Transverse colon (tissue), 4 donors: ENCODE measurements around the gene PDE3B.

ENCODE experiments used
- CTCF ChIP-seq, 5 experiments: fragments of 200-600 bp in 3 of 5; fragments of 450-650 bp in 2 of 5; sonication (generic) in 3 of 5; IDR thresholded peaks; 1 replicate in 2 of 5; 2 replicates in 3 of 5; pipeline ENCODE4 v1.5.1; 2016 to 2017; ENCODE audit warnings: antibody characterized with exemption in 5 of 5, inconsistent platforms in 3 of 5, mild to moderate bottlenecking in 2 of 5, moderate library complexity in 1 of 5
- POLR2A ChIP-seq: fragments of 450-650 bp; IDR thresholded peaks from one replicate; pipeline ENCODE4 v1.6.1; 2016; ENCODE audit warnings: antibody characterized with exemption, mild to moderate bottlenecking, moderate library complexity
- POLR2AphosphoS5 ChIP-seq, 3 donors: sonication (generic); formaldehyde crosslinking; IDR thresholded peaks; one replicate each; pipeline ENCODE4 v1.6.1; 2016; ENCODE audit warnings: antibody characterized with exemption in 3 of 3

GRCh38 chr11:14673824-14674405 is 30.3 kb downstream of the PDE3B start:
- TF ChIP-seq CTCF (IDR thresholded peaks at IDR 0.05): no peak
- no peak for TF ChIP-seq POLR2AphosphoS5 (IDR thresholded peaks at IDR 0.05)
- no peak for TF ChIP-seq POLR2A
